GM12891 (cell line): ENCODE measurements around the gene CAPN5.

Experiments
- DNase-seq: peaks from one replicate; pipeline ENCODE4 v3.0.0; 2011; ENCODE audit warnings: low spot score; ENCODE audit not compliant: insufficient read length
- FAIRE-seq: peaks from 2 replicates; lab custom pipeline; 2011; peaks lifted over from hg19 to GRCh38; lab: Jason Lieb, UNC
- PAX5 ChIP-seq: IDR thresholded peaks from 2 replicates; pipeline ENCODE4 v1.6.1; 2011; ENCODE audit warnings: low read length, moderate library complexity, mild to moderate bottlenecking; ENCODE audit not compliant: insufficient read depth, severe bottlenecking
- POLR2A ChIP-seq: IDR thresholded peaks from 2 replicates; pipeline ENCODE4 v1.6.1; 2011; ENCODE audit warnings: low read depth, low read length, control low read depth
- POLR2AphosphoS5 ChIP-seq: IDR thresholded peaks from 2 replicates; pipeline ENCODE4 v1.6.1; 2011; ENCODE audit warnings: low read depth, low read length, control low read depth
- POU2F2 ChIP-seq: IDR thresholded peaks from 2 replicates; pipeline ENCODE4 v1.6.1; 2011; ENCODE audit warnings: low read depth, mild to moderate bottlenecking, control low read depth, low read length, moderate library complexity
- SPI1 ChIP-seq: IDR thresholded peaks from 2 replicates; pipeline ENCODE4 v1.6.1; 2011; ENCODE audit warnings: low read depth, low read length, control low read depth
- TAF1 ChIP-seq: IDR thresholded peaks from 2 replicates; pipeline ENCODE4 v1.6.1; 2011; ENCODE audit warnings: low read depth, low read length, control low read depth

The CAPN5 gene

GRCh38 chr11:77126861-77127234 is 60.1 kb downstream of the CAPN5 start:
- FAIRE-seq (peak; percentile 43), DNase-seq (no peak)
- no peak for TF ChIP-seq TAF1
- no peak for TF ChIP-seq POLR2A
- TF ChIP-seq PAX5 = no peak
- TF ChIP-seq POU2F2 = no peak
- TF ChIP-seq POLR2AphosphoS5 = no peak
- TF ChIP-seq SPI1 = no peak

DNA sequence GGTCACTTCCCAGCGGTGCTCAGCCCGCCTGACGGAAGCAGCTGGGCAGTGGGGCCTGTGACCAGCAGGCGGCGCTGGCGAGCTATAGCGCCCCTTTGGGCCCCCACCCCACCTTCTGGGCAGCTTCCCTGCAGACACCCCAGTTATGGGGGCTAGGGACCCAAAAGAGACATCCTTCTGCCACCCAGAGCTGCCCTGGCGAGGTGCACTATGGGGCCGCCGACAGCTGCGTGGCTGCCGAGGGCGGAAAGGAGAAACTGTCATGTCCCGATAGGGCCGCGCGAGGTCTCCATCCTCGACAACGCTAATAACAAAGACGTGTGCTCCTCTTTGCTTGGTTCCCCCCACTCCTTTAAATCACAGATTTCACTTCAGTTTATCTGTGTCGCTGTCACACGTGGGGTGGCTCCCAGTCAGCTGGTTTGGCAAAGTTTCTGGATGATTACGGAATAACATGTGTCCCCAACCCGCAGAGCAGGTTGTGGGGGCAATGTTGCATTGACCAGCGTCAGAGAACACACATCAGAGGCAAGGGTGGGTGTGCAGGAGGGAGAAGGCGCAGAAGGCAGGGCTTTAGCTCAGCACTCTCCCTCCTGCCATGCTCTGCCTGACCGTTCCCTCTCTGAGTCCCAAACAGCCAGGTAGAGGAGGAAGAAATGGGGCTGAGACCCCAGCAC is 60.6 kb downstream of the CAPN5 start:
- TF ChIP-seq POLR2A (no peak), PAX5 (no peak), POU2F2 (no peak)
- peak; percentile 66 for FAIRE-seq
- DNase-seq = peak; percentile 79

DNA sequence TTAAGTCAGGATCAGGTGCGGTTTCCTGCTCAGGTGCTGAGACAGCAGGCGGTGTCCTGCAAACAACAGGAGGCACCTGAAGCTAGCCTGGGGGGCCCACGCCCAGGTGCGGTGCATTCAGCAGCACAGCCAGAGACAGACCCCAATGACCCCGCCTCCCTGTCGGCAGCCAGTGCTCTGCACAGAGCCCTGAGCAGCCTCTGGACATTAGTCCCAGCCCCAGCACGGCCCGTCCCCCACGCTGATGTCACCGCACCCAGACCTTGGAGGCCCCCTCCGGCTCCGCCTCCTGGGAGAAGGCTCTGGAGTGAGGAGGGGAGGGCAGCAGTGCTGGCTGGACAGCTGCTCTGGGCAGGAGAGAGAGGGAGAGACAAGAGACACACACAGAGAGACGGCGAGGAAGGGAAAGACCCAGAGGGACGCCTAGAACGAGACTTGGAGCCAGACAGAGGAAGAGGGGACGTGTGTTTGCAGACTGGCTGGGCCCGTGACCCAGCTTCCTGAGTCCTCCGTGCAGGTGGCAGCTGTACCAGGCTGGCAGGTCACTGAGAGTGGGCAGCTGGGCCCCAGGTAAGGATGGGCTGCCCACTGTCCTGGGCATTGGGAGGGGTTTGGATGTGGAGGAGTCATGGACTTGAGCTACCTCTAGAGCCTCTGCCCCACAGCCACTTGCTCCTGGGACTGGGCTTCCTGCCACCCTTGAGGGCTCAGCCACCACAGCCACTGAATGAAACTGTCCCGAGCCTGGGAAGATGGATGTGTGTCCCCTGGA is 61.3 kb downstream of the CAPN5 start, which contains the start of gene MYO7A:
TSS of gene MYO7A (plus strand) at position 327 of the 772 bp plus-strand sequence. CDS start 2,389 bp downstream, outside the sequence.
- DNase-seq (no peak), FAIRE-seq (no peak)
- TF ChIP-seq POU2F2 = no peak

- FAIRE-seq (no peak), DNase-seq (no peak)
- no peak for TF ChIP-seq POLR2AphosphoS5
- TF ChIP-seq POU2F2 = no peak
- no peak for TF ChIP-seq SPI1
- no peak for TF ChIP-seq POLR2A
- TF ChIP-seq PAX5 = no peak
- TF ChIP-seq TAF1 = no peak
These were observed 62.5 kb downstream of the CAPN5 start for GRCh38 chr11:77129069-77129841.

DNA sequence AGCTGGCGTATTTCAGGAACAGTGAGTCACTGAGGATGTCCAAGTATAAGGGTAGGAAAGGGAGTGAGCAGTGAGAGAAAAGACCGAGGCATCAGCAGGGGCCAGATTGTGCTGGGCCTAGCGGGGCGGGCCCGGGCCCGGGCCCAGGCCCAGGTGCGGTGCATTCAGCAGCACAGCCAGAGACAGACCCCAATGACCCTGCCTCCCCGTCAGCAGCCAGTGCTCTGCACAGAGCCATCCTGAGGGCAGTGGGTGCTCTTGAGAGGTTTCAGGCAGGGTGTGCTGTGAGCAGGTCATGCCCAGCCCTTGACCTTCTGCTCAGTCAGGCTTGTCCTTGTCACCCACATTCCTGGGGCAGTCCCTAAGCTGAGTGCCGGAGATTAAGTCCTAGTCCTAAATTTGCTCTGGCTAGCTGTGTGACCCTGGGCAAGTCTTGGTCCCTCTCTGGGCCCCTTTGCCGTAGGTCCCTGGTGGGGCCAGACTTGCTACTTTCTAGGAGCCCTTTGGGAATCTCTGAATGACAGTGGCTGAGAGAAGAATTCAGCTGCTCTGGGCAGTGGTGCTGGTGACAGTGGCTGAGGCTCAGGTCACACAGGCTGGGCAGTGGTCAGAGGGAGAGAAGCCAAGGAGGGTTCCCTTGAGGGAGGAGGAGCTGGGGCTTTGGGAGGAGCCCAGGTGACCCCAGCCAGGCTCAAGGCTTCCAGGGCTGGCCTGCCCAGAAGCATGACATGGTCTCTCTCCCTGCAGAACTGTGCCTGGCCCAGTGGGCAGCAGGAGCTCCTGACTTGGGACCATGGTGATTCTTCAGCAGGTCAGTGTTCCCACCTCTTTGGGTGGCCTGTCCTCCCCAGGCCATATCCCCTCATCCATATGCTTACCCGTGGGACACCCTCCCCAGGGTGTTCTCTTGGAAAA is 63.3 kb downstream of the CAPN5 start:
- FAIRE-seq (no peak), DNase-seq (no peak)
- TF ChIP-seq TAF1 = no peak
- TF ChIP-seq POLR2AphosphoS5 = no peak
- TF ChIP-seq POLR2A = no peak
- TF ChIP-seq SPI1 = no peak
- no peak for TF ChIP-seq PAX5

GRCh38 chr11:77130763-77131513 is 64.2 kb downstream of the CAPN5 start:
- TF ChIP-seq POU2F2 (no peak), POLR2AphosphoS5 (no peak), PAX5 (no peak), SPI1 (no peak)
- DNase-seq (no peak), FAIRE-seq (no peak)

- no peak for TF ChIP-seq POLR2AphosphoS5
- no peak for TF ChIP-seq TAF1
- TF ChIP-seq SPI1 = no peak
- DNase-seq (no peak), FAIRE-seq (no peak)
These were observed 64.8 kb downstream of the CAPN5 start for GRCh38 chr11:77131560-77131959.

GRCh38 chr11:77135069-77135468 is 68.3 kb downstream of the CAPN5 start:
- TF ChIP-seq POU2F2 (no peak), SPI1 (no peak), PAX5 (no peak), POLR2A (no peak), POLR2AphosphoS5 (no peak), TAF1 (no peak)
- no peak for FAIRE-seq
- no peak for DNase-seq

- FAIRE-seq (no peak), DNase-seq (no peak)
- TF ChIP-seq POLR2A (no peak), POU2F2 (no peak), PAX5 (no peak), SPI1 (no peak), TAF1 (no peak), POLR2AphosphoS5 (no peak)
These were observed 69.3 kb downstream of the CAPN5 start for GRCh38 chr11:77136074-77136473.
